HG02852 (cell line): ENCODE measurements around the gene PRKCA.

Experiments used
- ATAC-seq: cut with Tn5 transposase; IDR thresholded peaks from one replicate; pipeline ENCODE4 v1.9.1; 2021; ENCODE audit warnings: mild to moderate bottlenecking, moderate library complexity; ENCODE audit not compliant: unreplicated experiment

The PRKCA gene

DNA sequence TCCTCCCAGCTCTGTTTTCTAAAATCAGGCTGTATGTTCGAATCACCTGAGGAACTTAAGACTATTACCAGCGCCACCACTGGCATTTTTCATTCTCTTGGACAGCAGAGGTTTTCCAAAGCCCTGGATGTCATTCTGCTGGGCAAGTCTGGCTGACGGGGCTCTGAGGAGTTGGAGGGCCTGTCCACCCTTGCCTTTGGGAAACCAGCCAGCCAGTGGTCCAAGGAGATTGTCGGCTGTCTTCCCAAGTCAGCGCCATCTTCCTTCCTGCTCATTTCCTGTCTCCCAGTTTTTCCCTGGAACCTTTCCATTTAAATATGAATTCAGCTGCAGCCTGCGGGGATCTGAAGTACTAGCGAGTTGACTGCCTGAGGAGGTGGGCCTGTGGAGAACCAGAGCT lies 258.3 kb downstream of the PRKCA start:
- no peak for ATAC-seq

DNA sequence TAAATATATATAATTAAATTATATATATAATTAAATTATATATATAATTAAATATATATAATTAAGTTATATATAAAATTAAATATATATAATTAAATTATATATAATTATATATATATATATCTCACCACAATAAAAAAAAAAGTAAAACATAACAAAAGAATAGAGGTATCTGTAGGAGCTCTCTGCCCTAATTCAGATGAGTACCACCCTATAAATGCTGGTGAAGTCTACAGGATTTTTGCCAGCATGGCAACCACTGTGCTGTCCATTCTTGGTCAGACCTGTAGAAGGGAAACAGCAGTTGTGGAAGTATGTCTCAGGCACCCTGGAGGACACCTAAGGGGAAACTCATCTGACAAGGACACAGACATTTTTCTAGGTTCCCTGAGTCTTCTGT lies 259.7 kb downstream of the PRKCA start:
- ATAC-seq, result no peak

DNA sequence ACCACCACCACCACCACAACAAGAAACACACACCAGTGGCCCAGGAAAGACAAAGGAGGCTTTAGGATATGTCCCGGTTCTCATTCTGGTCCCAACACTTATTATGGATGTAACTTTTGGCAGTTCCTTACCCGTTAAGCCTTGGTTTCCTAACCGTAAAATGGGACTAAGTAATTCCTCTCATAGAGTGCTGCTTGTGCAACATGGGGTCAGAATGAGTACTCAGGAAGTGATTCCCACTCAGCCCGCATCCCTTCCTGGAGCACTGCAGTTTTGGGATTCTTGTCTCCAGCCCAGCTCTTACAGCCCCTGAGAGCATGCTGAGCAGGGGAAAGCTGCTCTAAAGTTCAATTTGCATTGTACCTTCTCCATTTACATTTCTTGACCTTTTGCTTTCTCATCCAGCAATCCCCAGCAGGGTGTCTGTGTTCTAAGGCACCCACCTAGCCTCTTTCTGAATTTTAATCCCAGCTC lies 262.6 kb downstream of the PRKCA start:
- ATAC-seq, result no peak

DNA sequence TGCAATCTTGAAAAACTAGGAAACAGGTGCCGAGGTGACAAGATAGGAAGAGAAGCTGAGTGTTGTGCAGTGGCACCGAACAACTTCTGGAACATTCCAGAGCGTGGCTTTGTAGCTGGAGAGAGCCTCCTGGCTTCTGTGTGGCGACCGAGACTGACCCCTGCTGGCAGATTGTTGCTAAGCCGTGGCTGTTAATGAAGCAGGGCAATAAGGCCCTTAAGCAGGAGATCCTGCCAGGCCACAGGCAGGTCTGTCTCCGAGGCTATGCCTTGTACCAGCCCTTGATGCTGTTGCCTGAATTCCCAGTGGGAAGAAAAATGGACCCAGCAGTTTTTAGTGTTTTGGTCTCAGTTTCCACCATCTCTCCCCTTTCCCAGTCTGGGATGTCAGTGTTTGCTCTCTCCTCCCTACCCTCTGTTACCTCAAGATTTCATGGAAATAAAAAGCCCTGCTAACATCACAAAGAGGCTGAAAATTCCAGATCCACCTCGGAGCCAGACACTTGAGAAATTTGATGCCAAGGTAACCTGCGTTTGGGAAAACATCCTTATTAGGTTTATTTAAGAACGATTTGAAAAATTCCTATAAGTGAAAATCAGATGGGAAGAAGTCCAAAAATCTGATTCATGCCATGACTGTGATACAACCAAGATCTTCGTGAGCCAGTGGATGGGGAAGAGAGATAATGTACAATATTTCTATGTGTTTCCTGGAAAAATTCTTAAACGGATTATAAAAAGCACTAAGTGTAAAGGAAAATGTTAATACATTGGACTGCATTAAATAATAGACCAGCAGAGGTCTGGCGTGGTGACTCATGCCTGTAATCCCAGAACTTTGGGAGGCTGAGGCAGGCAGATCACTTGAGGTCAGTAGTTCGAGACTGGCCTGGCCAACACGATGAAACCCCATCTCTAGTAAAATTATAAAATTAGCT lies 265.1 kb downstream of the PRKCA start:
- ATAC-seq, result peak; percentile 70

DNA sequence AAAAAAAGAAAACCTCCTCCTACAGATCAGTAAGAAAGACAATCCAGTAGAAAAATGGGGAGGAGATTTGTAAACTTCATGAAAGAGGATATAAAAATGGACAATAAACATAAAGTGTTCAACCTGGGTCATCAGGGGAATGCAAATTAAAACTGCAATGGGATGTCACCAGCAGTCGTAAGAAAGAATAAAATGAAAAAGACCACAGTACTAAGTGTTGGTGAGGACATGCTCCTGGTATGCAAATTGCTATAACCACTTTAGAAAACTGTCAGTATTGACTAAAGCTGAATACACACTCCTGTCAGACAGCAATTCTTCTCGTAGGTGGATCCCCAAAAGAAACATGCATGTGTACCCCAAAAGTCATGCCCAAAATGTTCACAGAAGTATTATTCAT lies 267.2 kb downstream of the PRKCA start:
- ATAC-seq, result no peak

DNA sequence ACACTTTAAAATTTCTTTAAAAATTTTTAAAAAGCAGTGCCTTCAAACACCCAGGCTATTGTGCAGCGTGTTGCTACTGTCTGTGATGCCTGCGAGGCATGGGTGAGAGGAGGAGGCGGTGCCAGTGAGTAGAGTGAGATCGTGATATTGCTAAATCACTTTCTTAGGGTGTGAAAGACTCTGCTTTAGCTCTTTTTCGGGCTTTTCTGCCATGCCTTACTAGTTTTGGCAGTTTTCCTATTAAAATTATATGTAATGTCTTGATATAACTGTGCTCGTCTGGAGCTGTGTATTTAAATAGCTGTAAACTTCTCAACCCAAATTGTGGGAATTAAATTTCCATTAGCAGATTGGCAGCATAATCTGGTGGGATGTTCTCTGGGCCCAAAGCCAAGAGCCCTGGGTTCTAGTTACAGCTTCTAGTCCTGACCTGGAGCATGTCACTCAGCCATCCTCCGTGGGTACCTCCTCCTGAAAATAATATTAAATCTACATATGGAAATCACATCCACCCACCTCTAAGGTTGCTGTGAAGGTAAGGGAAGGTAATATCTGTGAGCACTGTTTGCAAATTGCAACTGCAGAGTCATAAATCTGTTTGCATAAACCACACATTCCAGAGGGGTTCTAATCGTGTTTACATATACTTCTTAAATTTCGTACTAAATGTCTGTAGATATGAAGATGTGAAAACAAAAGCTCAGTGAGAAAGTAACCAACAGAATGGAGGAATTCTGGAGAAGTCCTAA lies 268.2 kb downstream of the PRKCA start:
- no peak for ATAC-seq

DNA sequence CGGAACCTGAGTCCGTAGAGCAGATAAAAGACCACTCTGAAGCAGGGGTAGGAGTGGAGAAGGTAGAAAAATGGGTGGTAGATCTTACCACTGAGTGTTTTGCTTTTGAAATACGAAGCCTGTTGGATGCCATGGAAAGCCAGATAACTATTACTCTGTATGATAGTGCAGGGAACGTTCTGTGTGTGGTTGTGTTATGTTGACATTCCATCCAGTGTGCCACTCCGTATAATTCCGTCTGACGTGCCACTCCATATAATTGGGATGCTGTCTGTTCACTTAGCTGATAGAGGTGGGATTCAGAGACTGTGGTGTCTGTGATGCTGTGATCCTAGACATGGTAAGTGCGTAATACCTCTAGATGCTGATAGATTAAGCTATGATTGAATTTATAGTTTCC lies 269.3 kb downstream of the PRKCA start:
- ATAC-seq, result no peak

DNA sequence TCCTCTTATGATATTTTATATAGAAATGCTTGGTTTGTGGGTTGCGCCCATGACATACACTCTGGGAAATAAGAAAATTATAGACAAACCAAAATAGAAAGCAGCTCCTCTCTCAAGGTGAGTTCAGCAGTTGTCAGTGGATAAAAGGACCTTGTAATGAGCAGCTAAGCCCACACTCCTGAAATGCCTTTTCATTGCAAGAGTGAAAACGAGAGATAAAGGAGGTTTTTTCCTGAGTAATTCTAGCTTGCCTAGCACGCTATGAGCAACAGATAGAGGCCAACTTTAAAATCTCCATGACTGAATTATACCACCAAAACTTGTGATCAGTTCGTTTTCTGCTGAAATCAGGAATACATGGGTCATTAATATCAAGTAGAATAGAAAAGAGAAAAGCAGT lies 270.7 kb downstream of the PRKCA start:
- ATAC-seq, result no peak

DNA sequence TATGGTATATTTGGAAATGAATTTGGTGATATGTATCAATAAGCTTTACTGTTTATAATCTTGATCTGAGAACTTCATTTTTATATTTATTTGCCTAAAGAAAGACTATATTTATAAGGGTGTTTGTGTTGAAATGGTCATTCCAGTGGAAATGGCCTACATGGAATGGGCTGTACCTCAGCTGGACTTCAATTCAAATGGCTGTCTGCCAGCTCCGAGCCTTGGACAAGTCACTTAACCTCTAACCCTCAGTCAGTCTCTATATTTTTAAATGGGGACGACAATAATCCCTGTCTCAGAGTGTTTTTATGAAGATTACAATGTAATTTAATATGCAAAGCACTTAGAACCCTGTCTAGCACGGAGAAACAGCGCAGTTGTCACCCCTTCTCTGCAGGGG lies 271.7 kb downstream of the PRKCA start:
- no peak for ATAC-seq

DNA sequence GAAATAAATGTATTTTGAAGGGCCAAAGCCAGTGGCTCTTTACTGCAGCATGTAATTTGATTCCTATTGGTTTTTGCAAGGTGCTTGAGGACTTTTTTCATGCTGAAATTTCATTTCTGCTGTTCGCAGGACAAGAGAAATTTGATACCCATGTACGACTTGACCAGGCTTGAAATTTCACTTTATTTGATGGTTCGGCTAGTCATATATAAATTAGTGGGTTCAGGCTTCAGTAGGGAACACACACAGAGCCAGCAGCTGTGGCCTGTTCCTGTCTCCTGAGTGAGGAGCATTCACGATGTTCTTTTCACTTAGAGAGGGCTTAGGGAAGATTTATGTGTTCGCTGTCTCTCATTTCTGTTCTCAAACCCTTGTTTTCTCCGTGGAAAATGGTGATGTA lies 274.1 kb downstream of the PRKCA start:
- ATAC-seq, result no peak

DNA sequence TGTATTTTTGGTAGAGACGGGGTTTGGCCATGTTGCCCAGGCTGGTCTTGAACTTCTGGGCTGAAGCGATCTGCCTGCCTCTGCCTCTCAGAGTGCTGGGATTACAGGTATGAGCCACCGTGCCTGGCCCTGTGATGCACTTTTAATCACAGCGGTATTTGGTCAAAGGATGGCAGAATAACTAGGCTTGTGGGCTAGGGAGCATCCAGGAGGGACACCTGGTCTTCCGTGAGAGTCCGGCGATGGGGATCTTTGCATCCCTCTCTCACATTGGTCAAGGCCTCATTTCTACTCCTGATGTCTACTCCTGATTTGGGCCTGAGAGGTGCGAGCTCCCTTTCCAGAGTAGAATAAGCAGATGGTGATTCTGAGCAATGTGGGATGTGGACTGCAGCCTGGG lies 274.6 kb downstream of the PRKCA start:
- no peak for ATAC-seq

DNA sequence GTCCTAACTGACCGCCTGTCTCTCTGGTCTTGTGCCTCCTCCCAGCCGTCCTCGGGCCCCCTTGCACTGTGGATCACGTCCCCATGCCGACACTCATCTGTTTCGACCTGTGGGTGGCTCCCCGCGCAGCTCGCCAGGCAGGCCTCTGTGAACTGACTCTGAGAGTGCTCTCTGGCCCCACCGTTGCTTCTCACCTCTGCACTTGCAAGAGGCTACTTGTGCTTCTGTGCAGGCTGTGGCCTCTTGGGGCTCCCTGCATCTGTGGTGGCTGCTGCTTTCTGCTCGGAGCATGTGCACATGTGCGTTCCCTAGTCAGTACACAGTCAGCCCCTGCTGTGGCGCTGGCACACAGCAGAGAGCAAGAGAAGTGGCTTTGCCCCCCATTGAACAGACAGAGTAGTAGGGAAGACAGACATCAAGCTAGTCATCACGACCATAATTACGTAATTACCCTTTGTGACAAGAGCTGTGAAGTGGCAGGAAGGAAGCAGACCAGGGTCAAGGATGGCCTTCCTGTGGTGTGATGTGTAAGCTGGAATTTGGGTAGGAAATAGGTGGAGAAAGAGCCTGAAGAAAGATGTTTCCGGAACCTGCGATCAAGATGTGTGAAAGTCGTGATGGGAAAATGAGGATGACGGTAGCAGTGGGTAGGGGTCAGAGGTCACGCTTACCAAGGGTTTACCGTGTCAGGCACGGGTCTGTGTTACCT lies 276.5 kb downstream of the PRKCA start:
- ATAC-seq, result no peak

DNA sequence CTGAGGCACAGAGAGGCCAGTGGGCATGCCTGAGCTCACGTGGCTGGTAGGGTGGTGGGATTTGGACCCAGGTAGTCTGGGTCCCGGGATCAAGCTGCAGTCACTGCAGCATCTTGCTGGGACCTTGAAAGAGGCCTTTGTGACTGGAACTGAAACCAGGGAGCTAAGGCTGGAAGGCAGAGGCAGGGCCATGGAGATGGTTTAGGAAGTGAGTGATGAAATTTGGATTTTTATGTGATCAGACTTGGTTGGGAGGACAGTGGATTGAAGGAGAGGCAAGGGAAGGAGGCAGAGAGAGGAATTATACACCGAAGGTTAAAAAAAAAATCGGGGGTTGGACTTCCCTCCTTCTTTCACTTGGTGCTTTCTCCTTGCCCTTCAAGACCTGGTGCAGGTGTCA lies 277.1 kb downstream of the PRKCA start:
- no peak for ATAC-seq

DNA sequence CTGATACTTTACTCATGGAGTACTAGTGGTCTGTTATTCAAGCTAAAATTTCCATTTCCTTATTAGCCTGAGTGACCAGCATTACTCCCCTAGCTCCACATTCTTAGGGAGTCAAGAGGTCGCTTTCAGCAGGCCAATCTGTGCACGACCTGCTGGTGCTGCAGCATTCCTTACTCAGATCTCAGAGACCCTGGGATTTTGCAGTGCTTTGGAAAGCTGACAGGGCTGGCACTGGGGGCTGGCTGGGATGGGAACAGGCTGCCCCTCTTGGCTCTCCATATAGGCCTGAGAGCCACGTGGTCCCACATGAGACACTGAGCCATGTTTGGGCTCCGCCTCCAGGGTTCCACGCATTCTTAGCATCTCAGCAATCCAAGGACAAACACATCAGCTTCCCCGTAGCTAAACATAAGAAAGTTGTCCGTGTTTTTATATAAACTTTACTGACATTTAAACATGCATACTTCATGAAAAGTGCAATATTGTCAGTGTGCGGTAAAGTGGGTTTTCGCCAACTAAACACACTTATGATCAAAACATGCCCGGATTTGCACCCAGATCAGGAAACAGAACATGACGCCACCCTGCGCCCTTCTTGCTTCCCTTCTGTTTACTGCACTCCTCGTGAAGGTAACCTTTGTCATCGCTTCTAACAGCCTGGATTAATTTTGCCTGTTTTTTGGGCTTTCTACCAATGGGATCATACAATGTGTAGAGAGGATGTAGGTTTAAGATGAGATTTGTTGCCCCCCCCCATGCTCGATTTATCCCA lies 278.0 kb downstream of the PRKCA start:
- no peak for ATAC-seq

DNA sequence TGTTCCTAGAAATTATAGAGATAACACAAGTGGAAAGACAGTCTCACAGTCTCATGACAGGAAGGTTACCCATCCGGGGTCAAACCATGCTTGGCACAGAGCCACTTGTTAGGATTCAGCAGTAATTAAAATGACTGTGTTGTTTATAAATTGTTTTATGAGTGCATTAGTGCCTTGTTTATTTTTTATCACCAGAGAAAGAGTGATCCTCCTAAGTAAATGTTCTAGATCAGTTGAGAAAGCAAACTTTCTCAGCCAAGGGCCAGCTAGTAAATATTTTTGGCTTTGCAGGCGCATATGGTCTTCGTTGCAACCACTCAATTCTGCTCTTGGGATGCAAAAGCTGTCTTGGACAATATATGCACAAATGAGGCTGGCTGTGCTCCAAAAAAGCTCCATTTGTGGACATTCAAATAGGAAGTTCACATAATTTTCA lies 278.6 kb downstream of the PRKCA start:
- no peak for ATAC-seq

DNA sequence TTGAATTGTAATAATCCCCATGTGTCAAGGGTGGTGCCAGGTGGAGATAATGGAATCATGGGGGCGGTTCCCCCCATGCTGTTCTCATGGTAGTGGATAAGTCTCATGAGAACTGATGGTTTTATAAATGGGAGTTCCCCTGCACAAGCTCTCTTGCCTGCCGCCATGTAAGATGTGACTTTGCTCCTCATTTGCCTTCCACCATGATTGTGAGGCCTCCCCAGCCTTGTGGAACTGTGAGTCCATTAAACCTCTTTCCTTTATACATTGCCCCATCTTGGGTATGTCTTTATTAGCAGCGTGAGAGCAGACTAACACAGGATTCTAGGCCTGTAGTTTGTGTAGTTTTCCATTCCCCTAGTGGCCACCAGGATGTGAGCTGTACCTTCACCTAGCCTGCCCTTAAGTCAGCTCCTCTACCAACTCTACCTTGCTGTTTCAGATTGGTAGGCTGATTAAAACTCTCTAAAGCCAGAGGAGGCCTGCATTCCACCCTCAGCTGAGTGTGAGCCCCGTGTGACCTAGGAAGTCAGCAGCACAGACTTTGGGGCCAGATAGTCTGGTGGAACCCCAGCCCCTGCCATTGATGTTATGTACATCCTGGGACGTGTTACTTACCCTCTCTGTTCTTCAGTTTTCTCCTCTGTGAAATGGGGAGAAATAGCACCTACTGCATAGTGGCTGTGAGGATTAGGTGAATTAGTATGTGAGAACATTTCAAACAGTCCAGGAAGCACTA lies 280.1 kb downstream of the PRKCA start:
- no peak for ATAC-seq

DNA sequence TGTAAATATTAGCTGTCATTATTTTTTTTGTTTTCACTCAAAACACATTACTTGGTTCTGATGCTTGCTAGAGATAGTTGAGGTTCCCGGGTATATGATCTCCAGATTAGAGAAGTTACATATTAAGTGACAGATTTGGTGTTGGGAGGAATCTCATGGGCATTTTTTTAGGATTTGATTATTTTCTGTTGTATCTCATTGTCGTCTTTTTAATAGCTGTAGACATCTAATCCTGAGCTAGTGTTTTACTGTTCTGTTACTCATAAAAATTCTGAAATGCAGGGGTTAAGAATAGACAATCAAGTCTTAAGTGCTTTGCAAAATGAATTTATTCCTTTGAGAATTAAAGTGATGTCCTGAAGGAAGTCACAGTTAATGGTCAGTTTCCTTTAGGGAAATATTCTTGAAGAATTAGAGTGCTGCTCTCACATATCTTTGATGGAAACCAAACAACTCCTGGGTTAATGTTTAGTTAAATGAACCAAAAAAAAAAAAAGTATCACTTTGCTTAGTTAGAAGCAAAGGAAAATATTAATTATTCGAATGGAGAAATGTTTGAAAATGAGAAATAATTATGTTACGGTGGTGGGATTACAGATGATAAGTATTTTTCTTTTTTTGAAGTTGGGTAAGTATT lies 280.8 kb downstream of the PRKCA start:
- ATAC-seq, result no peak

DNA sequence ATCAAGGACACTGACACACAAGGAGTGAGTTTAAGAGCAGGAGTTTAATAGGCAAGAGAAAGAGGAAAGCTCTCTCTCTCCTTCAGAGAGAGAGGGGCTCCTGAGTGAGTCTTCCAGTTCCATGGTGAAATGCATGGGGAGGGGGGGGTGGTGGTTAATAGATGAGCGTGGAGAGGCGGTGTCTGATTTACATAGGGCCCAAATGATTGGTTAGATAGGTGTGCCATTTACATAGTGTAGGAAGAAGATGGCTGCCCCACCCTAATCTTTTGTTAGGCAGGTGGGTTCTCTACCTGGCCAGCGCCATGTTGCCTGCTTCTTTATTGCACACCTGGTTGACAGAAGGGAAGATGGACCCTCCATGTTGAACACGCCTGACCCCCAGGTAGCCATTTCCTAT lies 282.5 kb downstream of the PRKCA start:
- ATAC-seq, result no peak

DNA sequence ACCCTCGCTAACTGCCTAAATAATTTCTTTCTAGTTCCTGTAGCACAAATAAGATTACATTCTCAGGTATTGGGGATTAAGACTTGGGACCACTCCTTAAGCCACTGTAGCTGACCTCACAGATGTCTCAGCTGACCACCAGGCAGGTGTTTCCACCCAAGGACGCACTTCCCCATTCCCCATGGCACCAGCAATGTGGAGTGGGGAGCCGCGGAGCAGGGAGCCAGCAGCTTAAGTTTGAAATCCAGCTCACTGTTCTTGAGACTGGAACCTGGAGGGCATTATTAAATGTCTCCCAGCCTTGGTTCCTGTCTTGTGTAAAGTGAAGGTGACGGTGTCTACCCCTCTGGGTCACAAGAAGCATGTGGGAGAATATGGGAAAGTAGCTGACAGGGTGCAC lies 283.1 kb downstream of the PRKCA start:
- no peak for ATAC-seq

DNA sequence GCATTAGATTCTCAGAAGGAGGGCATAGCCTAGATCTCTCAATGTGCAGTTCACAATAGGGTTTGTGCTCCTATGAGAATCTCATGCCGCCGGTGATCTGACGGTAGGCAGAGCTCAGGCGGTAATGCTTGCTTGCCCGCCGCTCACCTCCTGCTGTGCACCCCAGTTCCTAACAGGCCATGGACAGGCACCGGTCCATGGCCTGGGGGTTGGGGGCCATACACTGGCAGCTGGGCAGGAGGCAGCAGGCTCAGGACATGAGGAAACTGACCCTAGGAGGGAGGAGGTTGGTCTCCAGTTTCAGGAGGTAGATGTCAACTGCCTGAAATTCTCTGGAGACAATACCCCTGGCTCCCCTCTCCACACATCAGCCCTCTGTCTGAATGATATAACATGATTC lies 287.5 kb downstream of the PRKCA start:
- ATAC-seq, result no peak
